B cell (primary cell): Measurements from ENCODE around the gene STK35. TPM values are rescaled to one million over a fixed set of nuclear protein-coding genes. Genes with fewer than 3 reads are reported as not detected.

Source experiments
- ATAC-seq: fragments of 200-7000 bp; cut with Tn5 transposase; one replicate; pipeline ENCODE4 v1.10.0; 2021; ENCODE audit warnings: low read depth, mild to moderate bottlenecking, moderate number of reproducible peaks, moderate library complexity
- CTCF ChIA-PET: fragments of 350-600 bp; sonication (Branson Sonifier 250); formaldehyde crosslinking; loops from one replicate; lab custom pipeline; 2021; ENCODE audit warnings: antibody characterized with exemption, inconsistent platforms; lab: Charles Lee
- POLR2A ChIA-PET: fragments of 350-600 bp; sonication (Branson Sonifier 250); formaldehyde crosslinking; loops from one replicate; lab custom pipeline; 2021; ENCODE audit warnings: antibody characterized with exemption; lab: Charles Lee
- DNase-seq: peaks from one replicate; pipeline ENCODE4 v3.0.0; 2013
- H2AFZ ChIP-seq: 2 replicates; pipeline ENCODE4 v1.6.1; 2012; ENCODE audit warnings: mild to moderate bottlenecking, low read depth, low read length; ENCODE audit not compliant: insufficient read depth, poor library complexity, severe bottlenecking
- H3K27ac ChIP-seq, 2 donors: 1 replicate in 1 of 2; 2 replicates in 1 of 2; pipeline ENCODE4 v1.5.1; 2012 to 2013; ENCODE audit warnings: low read length in 2 of 2, mild to moderate bottlenecking in 2 of 2, moderate library complexity in 1 of 2
- H3K27me3 ChIP-seq, 4 experiments: fragments of 200-600 bp in 1 of 4; sonication (generic) in 1 of 4; replicated peaks in 1 of 4; 1 replicate in 2 of 4; 2 replicates in 2 of 4; pipeline versions ENCODE4 v1.6.1 to v1.7.0; 2013 to 2016; ENCODE audit warnings: low read length in 3 of 4, mild to moderate bottlenecking in 2 of 4, mixed read lengths in 1 of 4, moderate library complexity in 1 of 4; ENCODE audit not compliant: insufficient read depth in 4 of 4, control insufficient read depth in 3 of 4; ENCODE audit errors: control extremely low read depth in 1 of 4
- H3K36me3 ChIP-seq, 2 experiments: replicated peaks in 1 of 2; 1 replicate in 1 of 2; 2 replicates in 1 of 2; pipeline versions ENCODE4 v1.6.1 to v1.7.1; 2013; ENCODE audit warnings: low read length in 1 of 2; ENCODE audit not compliant: insufficient read depth in 2 of 2, control insufficient read depth in 1 of 2; ENCODE audit errors: control extremely low read depth in 1 of 2, extremely low read depth in 1 of 2
- H3K4me1 ChIP-seq, 2 donors: fragments of 200-600 bp in 1 of 2; sonication (generic) in 1 of 2; 1 replicate in 1 of 2; 2 replicates in 1 of 2; pipeline versions ENCODE4 v1.5.1 to v1.6.1; 2013 to 2017; ENCODE audit warnings: low read length in 2 of 2; ENCODE audit not compliant: control insufficient read depth in 2 of 2, insufficient read depth in 2 of 2
- H3K4me2 ChIP-seq: replicated peaks from 2 replicates; pipeline ENCODE3; 2012; ENCODE audit warnings: mild to moderate bottlenecking, low read depth, low read length; ENCODE audit not compliant: poor library complexity, severe bottlenecking
- H3K4me3 ChIP-seq, 5 experiments: fragments of 200-600 bp in 1 of 5; sonication (generic) in 1 of 5; 1 replicate in 3 of 5; 2 replicates in 2 of 5; pipeline versions ENCODE4 v1.5.1 to v1.7.0; 2011 to 2016; ENCODE audit warnings: low read length in 4 of 5, mild to moderate bottlenecking in 4 of 5, low read depth in 2 of 5, control low read depth in 1 of 5, moderate library complexity in 1 of 5; ENCODE audit not compliant: insufficient read depth in 1 of 5; ENCODE audit errors: control extremely low read depth in 1 of 5, extremely low read depth in 1 of 5
- H3K79me2 ChIP-seq: fragments of 200-600 bp; sonication (generic); one replicate; pipeline ENCODE4 v1.6.0; 2016; ENCODE audit warnings: low read length; ENCODE audit not compliant: control insufficient read depth, insufficient read depth
- H3K9ac ChIP-seq: fragments of 200-600 bp; sonication (generic); 2 replicates; pipeline ENCODE4 v1.6.1; 2017; ENCODE audit warnings: mild to moderate bottlenecking, low read length, moderate library complexity
- H3K9me3 ChIP-seq, 3 donors: one replicate each; pipeline versions ENCODE4 v1.6.1 to v1.7.1; 2013; ENCODE audit warnings: low read length in 2 of 3; ENCODE audit not compliant: control insufficient read depth in 2 of 3, insufficient read depth in 1 of 3; ENCODE audit errors: control extremely low read depth in 1 of 3
- H4K20me1 ChIP-seq: 2 replicates; pipeline ENCODE4 v1.6.0; 2012; ENCODE audit warnings: mild to moderate bottlenecking, low read length; ENCODE audit not compliant: insufficient read depth, control insufficient read depth, poor library complexity, severe bottlenecking
- H3K27ac Mint-ChIP-seq: one replicate; pipeline ENCODE4 v1.8.0; 2021; ENCODE audit warnings: mixed read lengths
- H3K27me3 Mint-ChIP-seq: one replicate; pipeline ENCODE4 v1.8.0; 2021; ENCODE audit warnings: mixed read lengths
- H3K4me1 Mint-ChIP-seq: one replicate; pipeline ENCODE4 v1.8.0; 2021; ENCODE audit warnings: mixed read lengths
- H3K4me3 Mint-ChIP-seq: one replicate; pipeline ENCODE4 v1.8.0; 2021; ENCODE audit warnings: mixed read lengths
- H3K9me3 Mint-ChIP-seq: one replicate; pipeline ENCODE4 v1.8.0; 2022; ENCODE audit warnings: mixed read lengths; ENCODE audit not compliant: insufficient read depth
- CTCF ChIP-seq: fragments of 200-600 bp; IDR thresholded peaks from one replicate; pipeline ENCODE4 v1.8.0; 2022; ENCODE audit warnings: antibody characterized with exemption, mild to moderate bottlenecking
- EZH2 ChIP-seq: IDR thresholded peaks from 2 replicates; pipeline ENCODE4 v1.6.1; 2012; ENCODE audit warnings: borderline replicate concordance, low read depth, mild to moderate bottlenecking, moderate library complexity, low read length; ENCODE audit not compliant: insufficient read depth, poor library complexity, severe bottlenecking
- WGBS: methylation state at CpG from one replicate; pipeline ENCODE4 v1.1.5; 2013; ENCODE audit warnings: missing lambda C conversion rate; ENCODE audit not compliant: insufficient coverage; 5-methylcytosine and 5-hydroxymethylcytosine counted together
- intact Hi-C: fragments of 100-400 bp; cut with micrococcal nuclease; formaldehyde crosslinking; loops from one replicate; pipeline ENCODE4 v1.10.0; 2022
- polyA plus RNA-seq: library from polyadenylated mRNA; depleted of rRNA; stranded (reverse); fragments of >200 nt; gene quantifications from 2 replicates; pipeline ENCODE4 v1.2.3, GENCODE V29; 2012
- total RNA-seq, 2 donors: library from RNA; stranded (reverse); fragments of 120-200 nt in 1 of 2; gene quantifications; 1 replicate in 1 of 2; 2 replicates in 1 of 2; pipeline versions ENCODE4 v1.2.3 to v1.2.4, GENCODE V29; 2013 to 2022

The STK35 gene
- total and polyA plus RNA-seq, 2 donors (not counting 1 experiment from before 2014, with no cell fraction given): 12.8 to 23.9 TPM

GRCh38 chr20:2178318-2179232, 76.9 kb downstream of the STK35 start:
- H3K4me3 Mint-ChIP-seq: no peak overlapping the region
- ChIA-PET CTCF (interaction anchor here (1.2 to 1.5 kb wide), 2 partner anchors 8 to 9 kb away, joined by 3 to 5 read pairs; no protein-coding TSS in a partner anchor), POLR2A (no interaction called here)
- H3K4me1 ChIP-seq: no peaks in the 10 kb centered on the region
- H3K27me3 ChIP-seq: peaks cover 0 to 5% (median 0%) of the 10 kb centered on the region in 4 experiments
- intact Hi-C loops: no loop called here
- DNase-seq (no peak), ATAC-seq (no peak)
- no peaks in the 10 kb centered on the region for H3K9me3 ChIP-seq
- no peak overlapping the region for H3K27ac Mint-ChIP-seq
- no peak overlapping the region for H3K4me2 ChIP-seq
- 19% methylated on average over 10 of the region's 17 CpGs for WGBS
- no peak overlapping the region for H3K27ac ChIP-seq
- peaks cover 34% of the 10 kb centered on the region for H3K27me3 Mint-ChIP-seq
- H3K4me1 Mint-ChIP-seq: peaks cover 6% of the 10 kb centered on the region
- H3K79me2 ChIP-seq: no peaks in the 10 kb centered on the region
- no peak overlapping the region for H2AFZ ChIP-seq
- H3K4me3 ChIP-seq: no peak overlapping the region
- H4K20me1 ChIP-seq: no peaks in the 10 kb centered on the region
- no peak overlapping the region for H3K9ac ChIP-seq
- TF ChIP-seq EZH2 (no peak), CTCF (no peak)
- no peaks in the 10 kb centered on the region for H3K36me3 ChIP-seq
- H3K9me3 Mint-ChIP-seq: no peaks in the 10 kb centered on the region

DNA sequence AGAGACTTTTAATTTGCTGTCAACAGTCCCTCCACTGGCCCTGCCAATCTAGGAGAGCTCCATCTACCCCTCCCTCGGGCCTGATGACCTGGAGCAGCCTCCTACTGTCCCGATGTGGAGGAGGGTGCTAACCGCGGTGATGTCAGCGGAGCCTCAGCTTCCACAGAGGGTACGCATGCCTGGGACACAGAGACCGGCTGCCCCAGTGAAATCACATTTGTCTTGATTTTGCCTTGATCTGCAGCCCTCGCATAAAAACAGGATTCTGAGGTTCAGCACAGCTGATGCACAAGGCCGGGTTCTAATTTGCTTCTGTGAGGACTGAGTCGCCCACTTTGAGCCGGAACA, 77.6 kb downstream of the STK35 start:
- no peak for TF ChIP-seq CTCF
- no peak for TF ChIP-seq EZH2
- intact Hi-C loops: no loop called here
- no peaks in the 10 kb centered on the region for H3K4me1 ChIP-seq
- no peaks in the 10 kb centered on the region for H3K79me2 ChIP-seq
- no peak overlapping the region for H3K9ac ChIP-seq
- no peak overlapping the region for H2AFZ ChIP-seq
- Mint-ChIP-seq H3K27ac (no peak overlapping the region), H3K4me3 (no peak overlapping the region), H3K27me3 (peaks cover 30% of the 10 kb centered on the region), H3K4me1 (peaks cover 6% of the 10 kb centered on the region), H3K9me3 (no peaks in the 10 kb centered on the region)
- 88% methylated on average over 11 of the region's 11 CpGs for WGBS
- ATAC-seq: no peak
- H3K4me3 ChIP-seq: no peak overlapping the region
- H3K27me3 ChIP-seq: peaks cover 0 to 5% (median 0%) of the 10 kb centered on the region in 4 experiments
- H3K27ac ChIP-seq: no peak overlapping the region
- CTCF ChIA-PET: interaction anchor here (0.7 to 1.5 kb wide), 2 partner anchors 8 to 9 kb away, joined by 3 to 5 read pairs; no protein-coding TSS in a partner anchor
- no peak for DNase-seq
- H3K9me3 ChIP-seq: no peaks in the 10 kb centered on the region
- H3K36me3 ChIP-seq: no peaks in the 10 kb centered on the region
- no peaks in the 10 kb centered on the region for H4K20me1 ChIP-seq
- POLR2A ChIA-PET: no interaction called here
- no peak overlapping the region for H3K4me2 ChIP-seq
